ENCODE data around the gene GLT8D2. TPM values are rescaled to one million over a fixed set of nuclear protein-coding genes. Genes with fewer than 3 reads are reported as not detected.

Gene GLT8D2
- total and polyA plus RNA-seq, 2 donors (not counting 3 experiments of a cell fraction or from before 2014, with no cell fraction given), result 1.7 to 2.6 TPM

DNA sequence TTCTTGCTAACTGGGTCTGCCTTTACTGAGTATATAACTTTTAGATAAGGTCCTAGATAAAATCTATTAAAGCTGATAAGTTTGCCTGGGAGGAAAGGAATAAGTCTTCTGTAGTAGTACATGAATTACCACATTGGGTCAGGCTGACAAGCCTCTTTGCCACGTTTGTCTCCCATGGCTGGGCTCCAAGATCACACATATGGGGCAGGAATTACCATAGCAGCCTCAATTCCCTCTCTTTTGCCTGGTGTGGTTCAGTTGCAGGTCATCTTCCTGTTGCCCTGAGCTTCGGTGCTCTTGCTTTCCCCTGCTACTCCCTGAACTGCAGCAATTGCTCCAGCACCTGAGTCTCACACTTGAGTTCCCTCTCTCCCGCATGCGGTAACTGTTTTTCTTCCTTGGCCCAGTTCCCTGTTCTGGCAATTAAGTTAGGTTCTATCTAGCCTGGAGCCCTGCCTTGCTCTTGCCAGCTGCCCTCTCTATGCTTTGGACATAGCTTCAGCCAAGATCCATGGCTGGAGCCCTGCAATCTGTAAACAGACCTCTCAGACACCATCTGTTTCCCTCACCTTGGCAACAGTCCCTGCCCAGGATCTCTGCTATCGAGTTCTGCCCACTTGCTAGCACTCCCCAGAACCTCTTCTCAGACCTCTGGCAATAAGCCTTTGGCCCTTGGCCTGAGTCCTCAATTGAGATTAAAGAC, 5.8 kb upstream of the GLT8D2 start:
- Histone ChIP-seq H3K79me2 (ENCODE audit: control insufficient read depth, insufficient read depth, low read length) (no peaks in the 10 kb centered on the region), H3K9me3 (replicated peaks; ENCODE audit: control insufficient read depth, insufficient read depth, low read length) (no peaks in the 10 kb centered on the region), H3K4me3 (replicated peaks in 1 of 3; ENCODE audit: insufficient read depth in 1 of 3, low read depth in 1 of 3, low read length in 3 of 3) (no peak overlapping the region), H4K20me1 (replicated peaks; ENCODE audit: control insufficient read depth, extremely low read depth, insufficient read depth, low read length) (no peaks in the 10 kb centered on the region), H2AFZ (ENCODE audit: low read depth, low read length) (no peak overlapping the region), H3K4me1 (ENCODE audit: control insufficient read depth, extremely low read depth, insufficient read depth, low read length) (no peaks in the 10 kb centered on the region), H3K9ac (replicated peaks; ENCODE audit: extremely low read depth, insufficient read depth, low read length) (no peak overlapping the region), H3K27me3 (ENCODE audit: control insufficient read depth in 2 of 2, insufficient read depth in 2 of 2, low read length in 2 of 2) (peaks cover 15 to 25% of the 10 kb centered on the region in 2 experiments), H3K9me1 (replicated peaks; ENCODE audit: control insufficient read depth, extremely low read depth, insufficient read depth, low read length) (no peaks in the 10 kb centered on the region), H3K27ac (ENCODE audit: insufficient read depth, low read depth, low read length) (no peak overlapping the region), H3K4me2 (ENCODE audit: insufficient read depth, low read length) (no peak overlapping the region), H3K36me3 (ENCODE audit: control insufficient read depth in 2 of 2, extremely low read depth in 1 of 2, insufficient read depth in 2 of 2, low read length in 2 of 2) (no peaks in the 10 kb centered on the region)
- DNase-seq (ENCODE audit: low read depth, low spot score), result peak; percentile 79
- intact Hi-C loops (cut with micrococcal nuclease) (loop anchor here (2.0 kb wide), 1 partner anchor 175 kb away; no protein-coding TSS in a partner anchor), dilution Hi-C loops (cut with MboI; ENCODE audit: extremely low pct_ligation_motif_present, low sequenced_read_pairs) (no loop called here)
- FAIRE-seq, result no peak
- ChIA-PET POLR2A (no interaction called here), CTCF (interaction anchor here (0.9 to 5.9 kb wide), 3 partner anchors 27 to 53 kb away, joined by 3 to 106 read pairs (median 3); no protein-coding TSS in a partner anchor)
- no TSS peak for BruUV-seq (replicated peaks)
- TF ChIP-seq POLR2AphosphoS5 (IDR thresholded peaks at IDR 0.05; ENCODE audit: insufficient read depth, low read depth, low read length) (no peak), GATA2 (IDR thresholded peaks at IDR 0.05; ENCODE audit: insufficient read depth, insufficient read length, low read depth, low read length) (no peak), EZH2 (IDR thresholded peaks at IDR 0.05; ENCODE audit: borderline replicate concordance, low read depth, low read length, severe bottlenecking) (no peak), POLR2A (IDR thresholded peaks at IDR 0.05; ENCODE audit: low read depth, low read length) (no peak), MYC (IDR thresholded peaks at IDR 0.05; ENCODE audit: low read depth, low read length) (no peak), FOS (IDR thresholded peaks at IDR 0.05; ENCODE audit: borderline replicate concordance, insufficient read depth, low read length) (no peak), JUN (IDR thresholded peaks at IDR 0.05; ENCODE audit: borderline replicate concordance, insufficient read depth, insufficient read length, low read depth) (no peak)
- TF ChIP-seq, protein P1, sequence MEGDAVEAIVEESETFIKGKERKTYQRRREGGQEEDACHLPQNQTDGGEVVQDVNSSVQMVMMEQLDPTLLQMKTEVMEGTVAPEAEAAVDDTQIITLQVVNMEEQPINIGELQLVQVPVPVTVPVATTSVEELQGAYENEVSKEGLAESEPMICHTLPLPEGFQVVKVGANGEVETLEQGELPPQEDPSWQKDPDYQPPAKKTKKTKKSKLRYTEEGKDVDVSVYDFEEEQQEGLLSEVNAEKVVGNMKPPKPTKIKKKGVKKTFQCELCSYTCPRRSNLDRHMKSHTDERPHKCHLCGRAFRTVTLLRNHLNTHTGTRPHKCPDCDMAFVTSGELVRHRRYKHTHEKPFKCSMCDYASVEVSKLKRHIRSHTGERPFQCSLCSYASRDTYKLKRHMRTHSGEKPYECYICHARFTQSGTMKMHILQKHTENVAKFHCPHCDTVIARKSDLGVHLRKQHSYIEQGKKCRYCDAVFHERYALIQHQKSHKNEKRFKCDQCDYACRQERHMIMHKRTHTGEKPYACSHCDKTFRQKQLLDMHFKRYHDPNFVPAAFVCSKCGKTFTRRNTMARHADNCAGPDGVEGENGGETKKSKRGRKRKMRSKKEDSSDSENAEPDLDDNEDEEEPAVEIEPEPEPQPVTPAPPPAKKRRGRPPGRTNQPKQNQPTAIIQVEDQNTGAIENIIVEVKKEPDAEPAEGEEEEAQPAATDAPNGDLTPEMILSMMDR (IDR thresholded peaks at IDR 0.05; ENCODE audit: extremely low read depth in 1 of 2, insufficient read depth in 1 of 2, low read depth in 1 of 2, low read length in 2 of 2), result no peak
- TF ChIP-seq, protein P2, sequence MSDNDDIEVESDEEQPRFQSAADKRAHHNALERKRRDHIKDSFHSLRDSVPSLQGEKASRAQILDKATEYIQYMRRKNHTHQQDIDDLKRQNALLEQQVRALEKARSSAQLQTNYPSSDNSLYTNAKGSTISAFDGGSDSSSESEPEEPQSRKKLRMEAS (IDR thresholded peaks at IDR 0.05; ENCODE audit: insufficient read depth, insufficient read length), result no peak

Data from endothelial cell of umbilical vein (primary cell).